Liver (tissue), 3 donors: ENCODE results near the gene SF1.
A peak's percentile ranks its signal among the peaks of the same experiment; 100 is the strongest.

Experiments used
- CTCF ChIP-seq: fragments of 150-350 bp; IDR thresholded peaks from 2 replicates; pipeline ENCODE4 v1.5.1; 2017; ENCODE audit warnings: improper control_type of control experiment, low read depth, low read length; ENCODE audit not compliant: missing input control
- EGR1 ChIP-seq, 2 donors: IDR thresholded peaks; 2 replicates each; pipeline ENCODE4 v1.6.1; 2016 to 2018; ENCODE audit warnings: antibody characterized with exemption in 2 of 2, low read depth in 2 of 2
- FOXA1 ChIP-seq: IDR thresholded peaks from 2 replicates; pipeline ENCODE4 v1.6.1; 2016; ENCODE audit warnings: antibody characterized with exemption
- NR2F2 ChIP-seq: IDR thresholded peaks from 2 replicates; pipeline ENCODE4 v1.6.1; 2016; ENCODE audit warnings: antibody characterized with exemption
- RAD21 ChIP-seq, 2 donors: IDR thresholded peaks; 2 replicates each; pipeline ENCODE4 v1.6.1; 2016; ENCODE audit warnings: antibody characterized with exemption in 2 of 2, mild to moderate bottlenecking in 2 of 2
- SP1 ChIP-seq: IDR thresholded peaks from 2 replicates; pipeline ENCODE4 v1.6.1; 2018; ENCODE audit warnings: antibody characterized with exemption, mild to moderate bottlenecking
- YY1 ChIP-seq: IDR thresholded peaks from 2 replicates; pipeline ENCODE4 v1.6.1; 2016; ENCODE audit warnings: antibody characterized with exemption, mild to moderate bottlenecking
- ZBTB33 ChIP-seq: IDR thresholded peaks from 2 replicates; pipeline ENCODE4 v1.6.1; 2016; ENCODE audit warnings: antibody characterized with exemption
- donor health status: healthy.
- donor health status: healthy.

- TF ChIP-seq CTCF (peak; percentile 56), YY1 (no peak), FOXA1 (no peak), SP1 (peak; percentile 60), NR2F2 (no peak), ZBTB33 (no peak), RAD21 (IDR thresholded peaks at IDR 0.05) (peak; percentile 60 to 74), EGR1 (IDR thresholded peaks at IDR 0.05; ENCODE audit: low read depth in 2 of 2) (no peak)
Observed at GRCh38 chr11:64723117-64723906, 55.0 kb downstream of the SF1 start, which contains the start of gene NRXN2.
